DND-41 (cell line): ENCODE measurements around the gene CFAP100.

Source experiments
- CTCF ChIP-seq: IDR thresholded peaks from 2 replicates; pipeline ENCODE4 v1.5.1; 2012; ENCODE audit warnings: borderline replicate concordance, low read length, moderate library complexity, mild to moderate bottlenecking; ENCODE audit not compliant: poor library complexity, severe bottlenecking; ENCODE audit errors: extremely low read depth
- EZH2 ChIP-seq: IDR thresholded peaks from 3 replicates; pipeline ENCODE4 v1.6.1; 2012; ENCODE audit warnings: borderline replicate concordance, low read depth, mild to moderate bottlenecking, moderate library complexity, low read length, inconsistent platforms; ENCODE audit not compliant: severe bottlenecking

GRCh38 chr3:126392246-126392645, 2.5 kb upstream of the CFAP100 start:
- TF ChIP-seq CTCF = no peak
- TF ChIP-seq EZH2 = no peak
